ENCODE data around the gene CLIC4. TPM values are rescaled to one million over a fixed set of nuclear protein-coding genes. Genes with fewer than 3 reads are reported as not detected.

The CLIC4 gene
- total and polyA plus RNA-seq, 2 of the 8 experiments (the other 6 are each of a cell fraction or from before 2014, with no cell fraction given): 77.5 to 293 TPM

DNA sequence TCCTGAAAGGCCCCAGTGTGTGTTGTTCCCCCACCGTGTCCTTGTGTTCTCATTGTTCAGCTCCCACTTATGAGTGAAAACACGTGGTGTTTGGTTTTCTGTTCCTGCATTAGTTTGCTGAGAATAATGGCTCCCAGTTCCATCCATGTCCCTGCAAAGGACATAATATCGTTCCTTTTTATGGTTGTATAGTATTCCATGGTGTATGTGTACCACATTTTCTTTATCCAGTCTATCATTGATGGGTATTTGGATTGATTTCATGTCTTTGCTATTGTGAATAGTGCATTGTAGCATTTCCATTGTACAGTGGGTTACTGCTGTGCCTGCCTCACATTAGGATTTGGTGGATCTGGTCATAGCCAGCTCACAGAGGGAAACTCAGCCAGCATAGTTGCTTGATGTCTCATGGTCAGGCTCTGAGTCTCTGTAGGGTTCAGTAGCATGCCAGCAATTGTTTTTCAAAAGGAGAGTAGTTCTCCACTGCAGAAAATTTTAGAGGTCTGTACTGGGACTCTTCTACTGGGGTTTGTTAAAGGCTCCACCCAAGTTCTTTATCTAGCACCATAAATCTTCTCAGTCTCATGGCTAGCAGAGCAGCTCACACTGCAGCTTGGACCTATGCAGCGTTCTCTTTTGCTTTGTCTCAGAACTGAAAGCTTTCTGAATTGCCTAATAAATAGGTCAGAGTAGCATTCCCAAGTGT, 143.9 kb downstream of the CLIC4 start (continued):
- TF ChIP-seq CEBPB (IDR thresholded peaks at IDR 0.05; ENCODE audit: low read depth, low read length): no peak
